Measurements from ENCODE around the gene HIVEP1. TPM values are rescaled to one million over a fixed set of nuclear protein-coding genes. Genes with fewer than 3 reads are reported as not detected.

The HIVEP1 gene
- total RNA-seq, 1 donor from 2014 or later: 25.7 TPM

GRCh38 chr6:12069891-12070529 lies 57.9 kb downstream of the HIVEP1 start:
- intact Hi-C loops (cut with DNase I): no loop called here

DNA sequence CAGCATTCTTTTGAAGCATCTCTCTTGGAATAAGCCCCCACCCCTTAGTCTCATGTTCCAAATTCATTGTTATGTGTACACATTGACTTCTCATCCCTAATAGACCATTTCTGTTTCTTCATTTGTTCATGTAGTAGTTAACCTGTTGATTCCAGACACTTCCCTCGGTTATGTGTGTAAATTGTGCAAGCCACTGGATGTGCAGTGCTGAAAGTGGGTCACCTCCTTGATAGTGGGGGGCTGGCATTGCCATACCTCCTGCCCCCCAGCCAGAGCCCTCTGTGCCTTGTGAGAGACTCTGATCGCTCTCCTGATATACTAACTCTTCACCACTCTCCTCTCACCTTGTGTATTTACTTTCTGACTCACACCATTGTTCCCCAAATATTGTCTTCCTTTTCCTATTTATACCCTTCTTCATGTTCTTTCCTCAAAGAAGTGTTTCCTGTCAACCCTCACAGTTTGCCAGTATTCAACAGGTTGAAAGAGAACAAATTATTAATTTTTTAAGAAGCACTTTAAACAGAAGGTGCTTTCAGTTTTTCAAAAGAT lies 59.0 kb downstream of the HIVEP1 start:
- no peak overlapping the region for H3K4me3 ChIP-seq
- intact Hi-C loops (cut with DNase I): no loop called here
- no peaks in the 10 kb centered on the region for H3K9me3 ChIP-seq
- TF ChIP-seq CTCF (IDR thresholded peaks at IDR 0.05): no peak
- H3K36me3 ChIP-seq: no peaks in the 10 kb centered on the region
- DNase-seq (no peak), ATAC-seq (no peak)
- H3K4me1 ChIP-seq: peaks cover 5% of the 10 kb centered on the region
- H3K27me3 ChIP-seq: no peaks in the 10 kb centered on the region
- H3K27ac ChIP-seq: no peak overlapping the region

More at GRCh38 chr6:12069891-12070529, 57.9 kb downstream of the HIVEP1 start:
- DNase-seq (no peak), ATAC-seq (no peak)
- Histone ChIP-seq H3K36me3 (no peaks in the 10 kb centered on the region), H3K4me3 (no peak overlapping the region), H3K27me3 (no peaks in the 10 kb centered on the region), H3K4me1 (peaks cover 10% of the 10 kb centered on the region), H3K27ac (no peak overlapping the region), H3K9me3 (no peaks in the 10 kb centered on the region)
- no peak for TF ChIP-seq CTCF (IDR thresholded peaks at IDR 0.05)

DNA sequence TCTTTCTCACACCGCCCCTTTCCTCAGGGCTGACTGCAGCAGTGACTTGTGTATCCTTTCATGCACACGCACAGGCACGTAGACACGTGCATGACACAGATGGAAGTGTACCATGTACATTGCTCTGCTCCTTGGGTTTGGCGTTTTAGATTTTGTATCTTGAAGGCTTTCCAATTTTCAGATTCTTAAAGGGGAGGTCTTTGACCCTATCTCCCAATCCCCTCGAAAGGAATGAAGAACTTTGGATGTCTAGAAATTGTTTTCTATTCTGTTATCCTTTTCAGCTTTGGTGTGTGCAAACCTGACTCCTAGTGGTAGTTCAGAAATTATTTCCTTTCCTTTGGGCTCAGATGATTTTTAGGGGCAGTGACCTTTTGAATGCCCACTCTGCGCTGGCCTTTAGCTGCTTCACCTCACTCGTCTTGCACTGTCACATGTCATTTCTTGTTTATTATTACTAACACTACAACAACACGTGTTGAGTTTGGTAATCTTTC lies 63.0 kb downstream of the HIVEP1 start:
- H3K4me3 ChIP-seq: no peak overlapping the region
- intact Hi-C loops (cut with DNase I): no loop called here
- H3K9me3 ChIP-seq: no peaks in the 10 kb centered on the region
- peaks cover 3% of the 10 kb centered on the region for H3K4me1 ChIP-seq
- DNase-seq (no peak), ATAC-seq (no peak)
- H3K27ac ChIP-seq: no peak overlapping the region
- no peaks in the 10 kb centered on the region for H3K27me3 ChIP-seq
- no peaks in the 10 kb centered on the region for H3K36me3 ChIP-seq
- TF ChIP-seq CTCF (IDR thresholded peaks at IDR 0.05): peak; percentile 48

GRCh38 chr6:12077021-12077710 lies 65.1 kb downstream of the HIVEP1 start:
- H3K9me3 ChIP-seq: no peaks in the 10 kb centered on the region
- intact Hi-C loops (cut with DNase I): no loop called here
- TF ChIP-seq CTCF (IDR thresholded peaks at IDR 0.05): no peak
- DNase-seq (no peak), ATAC-seq (no peak)
- peaks cover 7% of the 10 kb centered on the region for H3K4me1 ChIP-seq
- no peaks in the 10 kb centered on the region for H3K27me3 ChIP-seq
- H3K36me3 ChIP-seq: no peaks in the 10 kb centered on the region
- H3K27ac ChIP-seq: no peak overlapping the region
- H3K4me3 ChIP-seq: no peak overlapping the region

- Histone ChIP-seq H3K4me1 (peaks cover 7% of the 10 kb centered on the region), H3K36me3 (no peaks in the 10 kb centered on the region), H3K9me3 (no peaks in the 10 kb centered on the region), H3K27ac (no peak overlapping the region), H3K27me3 (no peaks in the 10 kb centered on the region), H3K4me3 (no peak overlapping the region)
- TF ChIP-seq CTCF (IDR thresholded peaks at IDR 0.05): no peak
- no peak for ATAC-seq
- intact Hi-C loops (cut with DNase I): no loop called here
- no peak for DNase-seq
These were observed 65.9 kb downstream of the HIVEP1 start for GRCh38 chr6:12078014-12078413.

Measured in upper lobe of right lung (tissue), 1 donor.